GM13977 (cell line): Measurements from ENCODE around the gene MLST8.

Source experiments
- DNase-seq: peaks from one replicate; pipeline ENCODE4 v3.0.0; 2012; ENCODE audit warnings: low spot score
- in situ Hi-C: fragments of 300-500 bp; cut with MboI; formaldehyde crosslinking; loops from one replicate; pipeline ENCODE4 v1.12.0; 2022; ENCODE audit warnings: low sequenced_read_pairs, low pct_unique_long_range_greater_than_20kb, mixed read lengths, inconsistent platforms; ENCODE audit not compliant: unreplicated experiment
- TF ChIP-seq, protein P1 (sequence below): IDR thresholded peaks from 2 replicates; pipeline ENCODE4 v1.5.1; 2012; ENCODE audit warnings: mild to moderate bottlenecking, control low read depth; ENCODE audit not compliant: insufficient read depth; ENCODE audit errors: extremely low read depth, missing control alignments

Gene MLST8

GRCh38 chr16:2159175-2159838, 45.9 kb upstream of the MLST8 start:
- TF ChIP-seq, protein P1, sequence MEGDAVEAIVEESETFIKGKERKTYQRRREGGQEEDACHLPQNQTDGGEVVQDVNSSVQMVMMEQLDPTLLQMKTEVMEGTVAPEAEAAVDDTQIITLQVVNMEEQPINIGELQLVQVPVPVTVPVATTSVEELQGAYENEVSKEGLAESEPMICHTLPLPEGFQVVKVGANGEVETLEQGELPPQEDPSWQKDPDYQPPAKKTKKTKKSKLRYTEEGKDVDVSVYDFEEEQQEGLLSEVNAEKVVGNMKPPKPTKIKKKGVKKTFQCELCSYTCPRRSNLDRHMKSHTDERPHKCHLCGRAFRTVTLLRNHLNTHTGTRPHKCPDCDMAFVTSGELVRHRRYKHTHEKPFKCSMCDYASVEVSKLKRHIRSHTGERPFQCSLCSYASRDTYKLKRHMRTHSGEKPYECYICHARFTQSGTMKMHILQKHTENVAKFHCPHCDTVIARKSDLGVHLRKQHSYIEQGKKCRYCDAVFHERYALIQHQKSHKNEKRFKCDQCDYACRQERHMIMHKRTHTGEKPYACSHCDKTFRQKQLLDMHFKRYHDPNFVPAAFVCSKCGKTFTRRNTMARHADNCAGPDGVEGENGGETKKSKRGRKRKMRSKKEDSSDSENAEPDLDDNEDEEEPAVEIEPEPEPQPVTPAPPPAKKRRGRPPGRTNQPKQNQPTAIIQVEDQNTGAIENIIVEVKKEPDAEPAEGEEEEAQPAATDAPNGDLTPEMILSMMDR: no peak
- DNase-seq: no peak
- in situ Hi-C loops: no loop called here

DNA sequence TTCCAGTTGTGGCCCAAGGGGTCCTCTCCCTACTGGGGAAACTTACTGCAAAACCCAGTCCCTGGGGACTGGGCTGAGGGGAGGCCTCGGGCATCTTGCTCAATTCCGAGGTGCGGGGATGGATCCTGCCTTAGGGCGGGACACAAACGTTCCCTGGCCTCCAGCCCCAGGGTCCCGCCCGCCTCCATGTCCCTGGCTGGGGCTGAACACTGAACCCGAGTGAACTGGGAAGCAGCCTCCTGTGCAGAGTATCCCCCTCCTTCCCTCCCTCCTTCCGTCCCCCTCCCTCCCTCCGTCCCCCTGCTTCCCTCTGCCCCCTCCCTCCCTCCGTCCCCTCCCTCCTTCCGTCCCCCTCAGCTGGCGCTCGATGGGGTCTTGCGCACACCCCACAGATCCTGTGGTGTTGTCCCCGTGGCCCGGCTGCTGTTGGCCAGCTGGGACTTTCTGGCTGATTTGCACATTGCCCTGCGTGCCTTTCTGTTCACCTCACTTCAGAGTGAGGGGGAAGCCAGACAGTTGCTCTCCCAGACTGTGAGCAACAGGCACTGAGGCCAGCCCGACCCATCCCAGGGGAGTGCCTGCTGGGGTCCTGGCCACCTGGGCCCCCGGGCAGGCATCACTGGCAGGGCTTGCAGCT, 44.2 kb upstream of the MLST8 start:
- in situ Hi-C loops: no loop called here
- DNase-seq: peak; percentile 75
- TF ChIP-seq, protein P1: no peak

- in situ Hi-C loops: no loop called here
- no peak for DNase-seq
- TF ChIP-seq, protein P1: no peak
Measured at GRCh38 chr16:2161911-2162310, 43.3 kb upstream of the MLST8 start.

- TF ChIP-seq, protein P1: no peak
- DNase-seq: no peak
- in situ Hi-C loops: no loop called here
Measured at GRCh38 chr16:2162676-2163118, 42.6 kb upstream of the MLST8 start.

DNA sequence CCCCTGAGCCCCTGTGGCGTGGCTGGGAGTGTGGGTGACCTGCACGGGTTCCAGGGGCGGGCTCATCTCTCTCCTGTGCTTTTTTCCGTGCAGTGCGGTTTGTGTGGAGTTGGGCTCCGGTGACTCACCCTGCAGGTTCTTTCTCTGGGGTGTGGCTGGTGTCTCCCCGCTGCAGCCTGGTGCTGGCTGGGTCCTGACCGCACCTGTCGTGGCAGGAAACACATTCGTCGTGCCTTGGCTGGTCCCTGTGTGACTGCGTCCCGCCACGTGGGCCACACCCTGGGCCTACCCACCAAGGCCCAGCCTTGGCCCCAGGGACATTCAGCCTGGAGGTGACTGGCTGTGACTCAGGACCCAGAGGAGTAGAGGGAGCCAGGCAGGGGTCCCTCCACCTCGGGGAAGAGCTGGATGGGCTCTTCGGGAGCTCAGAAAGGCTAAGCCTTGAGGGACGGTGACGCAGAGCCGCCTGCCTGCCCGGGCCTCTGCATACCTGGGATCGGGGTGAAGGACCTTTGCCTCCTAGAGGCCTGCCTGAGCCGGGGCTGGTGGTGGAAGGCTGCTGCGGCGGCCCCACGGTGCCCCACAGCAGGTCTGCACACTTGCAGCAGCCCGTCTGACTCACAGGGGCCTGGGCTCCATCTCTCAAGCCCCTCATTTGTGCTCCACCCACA, 41.9 kb upstream of the MLST8 start:
- TF ChIP-seq, protein P1: no peak
- in situ Hi-C loops: no loop called here
- DNase-seq: no peak

GRCh38 chr16:2165861-2166260, 39.4 kb upstream of the MLST8 start:
- no peak for DNase-seq
- in situ Hi-C loops: no loop called here
- TF ChIP-seq, protein P1: no peak
